ENCODE results near the gene MRPL52. TPM values are rescaled to one million over a fixed set of nuclear protein-coding genes. Genes with fewer than 3 reads are reported as not detected.
"Not testable (repeated sequence)": the region's sequence is repeated elsewhere in the genome, so short reads cannot be mapped to it uniquely, and the experiment has no call there.

MRPL52 gene
- total RNA-seq, 4 donors from 2014 or later: 48.5 to 153 (median 89.0) TPM

DNA sequence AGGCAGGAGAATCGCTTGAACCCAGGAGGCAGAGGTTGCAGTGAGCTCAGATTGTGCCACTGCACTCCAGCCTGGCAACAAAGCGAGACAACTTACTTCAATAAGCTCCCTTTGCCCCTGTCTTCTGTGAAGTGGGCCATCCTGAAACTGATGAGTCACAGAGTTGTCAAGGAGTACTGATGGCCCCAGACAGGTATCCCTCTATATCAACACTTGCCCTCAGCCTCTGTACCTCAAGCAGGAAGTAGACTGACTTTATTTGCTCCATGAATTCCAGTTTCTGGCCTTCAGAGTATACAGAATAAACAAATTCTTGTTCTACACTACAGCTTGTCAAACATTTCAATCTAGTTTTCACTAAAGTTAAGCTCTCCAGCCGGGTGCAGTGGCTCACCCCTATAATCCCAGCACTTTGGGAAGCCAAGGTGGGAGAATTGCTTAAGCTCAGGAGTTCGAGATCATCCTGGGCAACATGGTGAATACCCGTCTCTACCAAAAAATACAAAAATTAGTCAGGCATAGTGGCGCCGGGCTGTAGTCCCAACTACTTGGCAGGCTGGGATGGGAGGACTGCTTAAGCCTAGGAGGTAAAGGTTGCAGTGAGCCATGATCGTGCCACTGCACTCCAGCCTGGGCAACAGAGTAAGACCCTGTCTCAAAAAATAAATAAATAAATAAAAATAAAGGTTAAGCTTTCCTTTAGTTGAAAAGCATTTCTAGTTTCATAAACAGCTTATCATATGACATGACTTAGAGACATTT is 25.5 kb downstream of the MRPL52 start:
- TF ChIP-seq POLR2A (IDR thresholded peaks at IDR 0.05): no peak
- TF ChIP-seq, protein P1, sequence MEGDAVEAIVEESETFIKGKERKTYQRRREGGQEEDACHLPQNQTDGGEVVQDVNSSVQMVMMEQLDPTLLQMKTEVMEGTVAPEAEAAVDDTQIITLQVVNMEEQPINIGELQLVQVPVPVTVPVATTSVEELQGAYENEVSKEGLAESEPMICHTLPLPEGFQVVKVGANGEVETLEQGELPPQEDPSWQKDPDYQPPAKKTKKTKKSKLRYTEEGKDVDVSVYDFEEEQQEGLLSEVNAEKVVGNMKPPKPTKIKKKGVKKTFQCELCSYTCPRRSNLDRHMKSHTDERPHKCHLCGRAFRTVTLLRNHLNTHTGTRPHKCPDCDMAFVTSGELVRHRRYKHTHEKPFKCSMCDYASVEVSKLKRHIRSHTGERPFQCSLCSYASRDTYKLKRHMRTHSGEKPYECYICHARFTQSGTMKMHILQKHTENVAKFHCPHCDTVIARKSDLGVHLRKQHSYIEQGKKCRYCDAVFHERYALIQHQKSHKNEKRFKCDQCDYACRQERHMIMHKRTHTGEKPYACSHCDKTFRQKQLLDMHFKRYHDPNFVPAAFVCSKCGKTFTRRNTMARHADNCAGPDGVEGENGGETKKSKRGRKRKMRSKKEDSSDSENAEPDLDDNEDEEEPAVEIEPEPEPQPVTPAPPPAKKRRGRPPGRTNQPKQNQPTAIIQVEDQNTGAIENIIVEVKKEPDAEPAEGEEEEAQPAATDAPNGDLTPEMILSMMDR (IDR thresholded peaks at IDR 0.05 in 4 of 5, conservative IDR thresholded peaks at IDR 0.05 in 1 of 5): no peak

GRCh38 chr14:22856428-22856827 is 26.7 kb downstream of the MRPL52 start:
- peaks cover 8% of the 10 kb centered on the region in 2 donors for H3K4me1 ChIP-seq
- intact Hi-C loops (cut with DNase I; ENCODE audit: low total_unique reads): no loop called here
- H3K27ac ChIP-seq: no peak overlapping the region
- H3K4me3 ChIP-seq: no peak overlapping the region
- DNase-seq (no peak), ATAC-seq (no peak)
- TF ChIP-seq POLR2A (IDR thresholded peaks at IDR 0.05): no peak
- TF ChIP-seq, protein P1 (IDR thresholded peaks at IDR 0.05 in 4 of 5, conservative IDR thresholded peaks at IDR 0.05 in 1 of 5): no peak
- in situ Hi-C loops (cut with MboI; ENCODE audit: low sequenced_read_pairs in 4 of 4): loop anchor here (5.0 to 25.0 kb wide), 4 partner anchors 34 to 469 kb away; no protein-coding TSS in a partner anchor
- no peaks in the 10 kb centered on the region for H3K27me3 ChIP-seq
- no peaks in the 10 kb centered on the region for H3K36me3 ChIP-seq
- H3K9me3 ChIP-seq: no peaks in the 10 kb centered on the region

More for the DNA sequence above, 25.5 kb downstream of the MRPL52 start:
- no peaks in the 10 kb centered on the region for H3K9me3 ChIP-seq
- ATAC-seq (no peak), DNase-seq (no peak)
- in situ Hi-C loops (cut with MboI; ENCODE audit: low sequenced_read_pairs in 4 of 4) (loop anchor here (5.0 to 25.0 kb wide), 4 partner anchors 33 to 468 kb away; no protein-coding TSS in a partner anchor), intact Hi-C loops (cut with DNase I; ENCODE audit: low total_unique reads) (loop anchor here (5.0 kb wide), 1 partner anchor 203 kb away; no protein-coding TSS in a partner anchor)
- no peak overlapping the region for H3K4me3 ChIP-seq
- H3K27me3 ChIP-seq: no peaks in the 10 kb centered on the region
- peaks cover 20 to 21% of the 10 kb centered on the region in 2 donors for H3K4me1 ChIP-seq
- H3K27ac ChIP-seq: no peak overlapping the region
- H3K36me3 ChIP-seq: no peaks in the 10 kb centered on the region

DNA sequence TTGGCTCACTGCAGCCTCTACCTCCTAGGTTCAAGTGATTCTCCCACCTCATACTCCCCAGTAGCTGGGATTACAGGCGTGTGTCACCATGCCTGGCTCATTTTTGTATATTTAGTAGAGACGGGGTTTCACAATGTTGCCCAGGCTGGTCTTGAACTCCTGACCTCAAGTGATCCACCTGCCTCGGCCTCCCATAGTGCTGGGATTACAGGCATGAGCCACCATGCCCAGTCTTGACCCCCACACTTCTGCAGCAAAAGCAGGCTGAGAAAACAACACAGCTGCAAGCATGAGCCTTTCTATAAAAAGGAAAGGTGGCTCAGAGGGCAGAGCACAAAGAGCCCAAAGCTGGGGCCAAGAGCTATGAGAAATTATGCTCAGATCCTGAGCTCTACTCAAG is 30.7 kb downstream of the MRPL52 start:
- H3K36me3 ChIP-seq; H3K27me3 ChIP-seq; H3K27ac ChIP-seq; H3K4me3 ChIP-seq; DNase-seq; ATAC-seq; H3K9me3 ChIP-seq; intact Hi-C loops (cut with DNase I; ENCODE audit: low total_unique reads); H3K4me1 ChIP-seq: not testable (repeated sequence)
- in situ Hi-C loops (cut with MboI; ENCODE audit: low sequenced_read_pairs in 4 of 4): loop anchor here in 3 of 4 donors (25.0 kb wide), 2 partner anchors 298 to 473 kb away; no protein-coding TSS in a partner anchor

GRCh38 chr14:22861651-22862050 is 32.0 kb downstream of the MRPL52 start:
- in situ Hi-C loops (cut with MboI; ENCODE audit: low sequenced_read_pairs in 4 of 4): loop anchor here in 3 of 4 donors (25.0 kb wide), 2 partner anchors 299 to 474 kb away; no protein-coding TSS in a partner anchor
- Histone ChIP-seq H3K4me3 (no peak overlapping the region), H3K9me3 (no peaks in the 10 kb centered on the region), H3K27ac (no peak overlapping the region), H3K4me1 (no peaks in the 10 kb centered on the region), H3K36me3 (no peaks in the 10 kb centered on the region), H3K27me3 (no peaks in the 10 kb centered on the region)
- no peak for DNase-seq
- no peak for ATAC-seq
- no peak for TF ChIP-seq POLR2A (IDR thresholded peaks at IDR 0.05)
- TF ChIP-seq, protein P1 (IDR thresholded peaks at IDR 0.05 in 4 of 5, conservative IDR thresholded peaks at IDR 0.05 in 1 of 5): no peak
- intact Hi-C loops (cut with DNase I; ENCODE audit: low total_unique reads): no loop called here

- peaks cover 0 to 1% of the 10 kb centered on the region in 2 donors for H3K4me1 ChIP-seq
- H3K4me3 ChIP-seq: no peak overlapping the region
- no peaks in the 10 kb centered on the region for H3K9me3 ChIP-seq
- no peaks in the 10 kb centered on the region for H3K27me3 ChIP-seq
- ATAC-seq: no peak
- TF ChIP-seq, protein P1 (IDR thresholded peaks at IDR 0.05 in 4 of 5, conservative IDR thresholded peaks at IDR 0.05 in 1 of 5): no peak
- TF ChIP-seq POLR2A (IDR thresholded peaks at IDR 0.05): no peak
- in situ Hi-C loops (cut with MboI; ENCODE audit: low sequenced_read_pairs in 4 of 4): loop anchor here in 3 of 4 donors (25.0 kb wide), 2 partner anchors 303 to 478 kb away; no protein-coding TSS in a partner anchor
- intact Hi-C loops (cut with DNase I; ENCODE audit: low total_unique reads): no loop called here
- no peak for DNase-seq
- H3K27ac ChIP-seq: no peak overlapping the region
- no peaks in the 10 kb centered on the region for H3K36me3 ChIP-seq
Measured at GRCh38 chr14:22864979-22865378, 35.3 kb downstream of the MRPL52 start.
